Measurements from ENCODE around the gene HS3ST3A1. TPM values are rescaled to one million over a fixed set of nuclear protein-coding genes. Genes with fewer than 3 reads are reported as not detected.

Gene HS3ST3A1
- total and polyA plus RNA-seq, 4 donors, result 0.40 to 6.5 (median 2.5) TPM

DNA sequence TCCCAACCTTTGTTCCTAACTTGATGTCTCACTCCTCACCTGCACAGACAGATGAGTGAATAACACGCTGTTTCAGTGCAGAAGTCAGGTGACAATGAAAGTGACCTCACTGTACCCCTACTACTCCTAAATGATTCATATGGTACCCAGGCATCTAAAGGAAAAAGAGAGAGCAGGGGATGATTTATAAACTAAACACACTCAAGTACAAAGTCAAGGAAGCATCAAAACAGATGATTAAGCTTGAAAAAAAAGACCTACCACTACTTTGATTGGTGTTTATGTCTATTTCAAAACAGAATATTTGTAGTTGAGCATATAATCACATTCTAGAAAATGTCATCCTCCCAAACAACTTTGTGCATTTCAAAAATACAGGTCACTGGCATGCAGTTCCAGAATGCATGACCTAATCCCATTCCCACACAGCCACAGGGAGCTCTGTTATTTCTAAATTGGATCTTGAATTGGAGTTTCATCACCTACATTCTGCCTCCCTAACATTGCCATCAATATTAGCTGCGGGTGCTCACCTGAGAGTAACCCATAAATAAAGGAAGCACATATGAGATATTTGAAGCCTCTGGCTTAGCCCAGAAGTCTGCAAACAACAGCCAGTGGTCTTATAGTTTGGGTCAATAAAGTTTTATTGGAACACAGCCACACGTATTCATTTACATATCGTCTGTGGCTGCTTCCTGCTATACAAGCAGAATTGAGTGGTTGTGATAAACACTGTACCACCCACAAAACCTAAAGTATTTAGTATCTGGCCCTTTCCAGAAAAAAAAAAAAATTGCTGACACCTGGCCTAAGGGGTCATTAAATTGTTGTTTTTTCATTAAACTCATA lies 14.0 kb downstream of the HS3ST3A1 start:
- H3K9me3 ChIP-seq (ENCODE audit: control insufficient read depth in 4 of 4, low read length in 3 of 4), result no peaks in the 10 kb centered on the region
- TF ChIP-seq, protein P1, sequence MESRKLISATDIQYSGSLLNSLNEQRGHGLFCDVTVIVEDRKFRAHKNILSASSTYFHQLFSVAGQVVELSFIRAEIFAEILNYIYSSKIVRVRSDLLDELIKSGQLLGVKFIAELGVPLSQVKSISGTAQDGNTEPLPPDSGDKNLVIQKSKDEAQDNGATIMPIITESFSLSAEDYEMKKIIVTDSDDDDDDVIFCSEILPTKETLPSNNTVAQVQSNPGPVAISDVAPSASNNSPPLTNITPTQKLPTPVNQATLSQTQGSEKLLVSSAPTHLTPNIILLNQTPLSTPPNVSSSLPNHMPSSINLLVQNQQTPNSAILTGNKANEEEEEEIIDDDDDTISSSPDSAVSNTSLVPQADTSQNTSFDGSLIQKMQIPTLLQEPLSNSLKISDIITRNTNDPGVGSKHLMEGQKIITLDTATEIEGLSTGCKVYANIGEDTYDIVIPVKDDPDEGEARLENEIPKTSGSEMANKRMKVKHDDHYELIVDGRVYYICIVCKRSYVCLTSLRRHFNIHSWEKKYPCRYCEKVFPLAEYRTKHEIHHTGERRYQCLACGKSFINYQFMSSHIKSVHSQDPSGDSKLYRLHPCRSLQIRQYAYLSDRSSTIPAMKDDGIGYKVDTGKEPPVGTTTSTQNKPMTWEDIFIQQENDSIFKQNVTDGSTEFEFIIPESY (IDR thresholded peaks at IDR 0.05), result no peak
- TF ChIP-seq NR2F2 (IDR thresholded peaks at IDR 0.05) (no peak), SP1 (IDR thresholded peaks at IDR 0.05) (no peak), HNF4A (conservative IDR thresholded peaks at IDR 0.05) (no peak), HNF4G (IDR thresholded peaks at IDR 0.05) (no peak), GABPA (IDR thresholded peaks at IDR 0.05 in 1 of 2, conservative IDR thresholded peaks at IDR 0.05 in 1 of 2) (no peak), RXRA (IDR thresholded peaks at IDR 0.05) (no peak), FOXA2 (IDR thresholded peaks at IDR 0.05) (no peak), TAF1 (conservative IDR thresholded peaks at IDR 0.05) (no peak), RAD21 (IDR thresholded peaks at IDR 0.05) (no peak), FOXA1 (IDR thresholded peaks at IDR 0.05) (no peak), YY1 (IDR thresholded peaks at IDR 0.05) (no peak), JUND (IDR thresholded peaks at IDR 0.05) (no peak)
- TF ChIP-seq, protein P2, sequence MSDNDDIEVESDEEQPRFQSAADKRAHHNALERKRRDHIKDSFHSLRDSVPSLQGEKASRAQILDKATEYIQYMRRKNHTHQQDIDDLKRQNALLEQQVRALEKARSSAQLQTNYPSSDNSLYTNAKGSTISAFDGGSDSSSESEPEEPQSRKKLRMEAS (IDR thresholded peaks at IDR 0.05), result no peak
- TF ChIP-seq, protein P3, sequence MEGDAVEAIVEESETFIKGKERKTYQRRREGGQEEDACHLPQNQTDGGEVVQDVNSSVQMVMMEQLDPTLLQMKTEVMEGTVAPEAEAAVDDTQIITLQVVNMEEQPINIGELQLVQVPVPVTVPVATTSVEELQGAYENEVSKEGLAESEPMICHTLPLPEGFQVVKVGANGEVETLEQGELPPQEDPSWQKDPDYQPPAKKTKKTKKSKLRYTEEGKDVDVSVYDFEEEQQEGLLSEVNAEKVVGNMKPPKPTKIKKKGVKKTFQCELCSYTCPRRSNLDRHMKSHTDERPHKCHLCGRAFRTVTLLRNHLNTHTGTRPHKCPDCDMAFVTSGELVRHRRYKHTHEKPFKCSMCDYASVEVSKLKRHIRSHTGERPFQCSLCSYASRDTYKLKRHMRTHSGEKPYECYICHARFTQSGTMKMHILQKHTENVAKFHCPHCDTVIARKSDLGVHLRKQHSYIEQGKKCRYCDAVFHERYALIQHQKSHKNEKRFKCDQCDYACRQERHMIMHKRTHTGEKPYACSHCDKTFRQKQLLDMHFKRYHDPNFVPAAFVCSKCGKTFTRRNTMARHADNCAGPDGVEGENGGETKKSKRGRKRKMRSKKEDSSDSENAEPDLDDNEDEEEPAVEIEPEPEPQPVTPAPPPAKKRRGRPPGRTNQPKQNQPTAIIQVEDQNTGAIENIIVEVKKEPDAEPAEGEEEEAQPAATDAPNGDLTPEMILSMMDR (IDR thresholded peaks at IDR 0.05; ENCODE audit: low read depth, low read length, missing input control), result no peak
- TF ChIP-seq, protein P4, sequence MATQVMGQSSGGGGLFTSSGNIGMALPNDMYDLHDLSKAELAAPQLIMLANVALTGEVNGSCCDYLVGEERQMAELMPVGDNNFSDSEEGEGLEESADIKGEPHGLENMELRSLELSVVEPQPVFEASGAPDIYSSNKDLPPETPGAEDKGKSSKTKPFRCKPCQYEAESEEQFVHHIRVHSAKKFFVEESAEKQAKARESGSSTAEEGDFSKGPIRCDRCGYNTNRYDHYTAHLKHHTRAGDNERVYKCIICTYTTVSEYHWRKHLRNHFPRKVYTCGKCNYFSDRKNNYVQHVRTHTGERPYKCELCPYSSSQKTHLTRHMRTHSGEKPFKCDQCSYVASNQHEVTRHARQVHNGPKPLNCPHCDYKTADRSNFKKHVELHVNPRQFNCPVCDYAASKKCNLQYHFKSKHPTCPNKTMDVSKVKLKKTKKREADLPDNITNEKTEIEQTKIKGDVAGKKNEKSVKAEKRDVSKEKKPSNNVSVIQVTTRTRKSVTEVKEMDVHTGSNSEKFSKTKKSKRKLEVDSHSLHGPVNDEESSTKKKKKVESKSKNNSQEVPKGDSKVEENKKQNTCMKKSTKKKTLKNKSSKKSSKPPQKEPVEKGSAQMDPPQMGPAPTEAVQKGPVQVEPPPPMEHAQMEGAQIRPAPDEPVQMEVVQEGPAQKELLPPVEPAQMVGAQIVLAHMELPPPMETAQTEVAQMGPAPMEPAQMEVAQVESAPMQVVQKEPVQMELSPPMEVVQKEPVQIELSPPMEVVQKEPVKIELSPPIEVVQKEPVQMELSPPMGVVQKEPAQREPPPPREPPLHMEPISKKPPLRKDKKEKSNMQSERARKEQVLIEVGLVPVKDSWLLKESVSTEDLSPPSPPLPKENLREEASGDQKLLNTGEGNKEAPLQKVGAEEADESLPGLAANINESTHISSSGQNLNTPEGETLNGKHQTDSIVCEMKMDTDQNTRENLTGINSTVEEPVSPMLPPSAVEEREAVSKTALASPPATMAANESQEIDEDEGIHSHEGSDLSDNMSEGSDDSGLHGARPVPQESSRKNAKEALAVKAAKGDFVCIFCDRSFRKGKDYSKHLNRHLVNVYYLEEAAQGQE (IDR thresholded peaks at IDR 0.05), result no peak
- no peak for DNase-seq (ENCODE audit: low spot score)
- no peak overlapping the region for H3K27ac ChIP-seq (ENCODE audit: low read depth in 1 of 2, low read length in 2 of 2)
- H3K27me3 ChIP-seq (ENCODE audit: control insufficient read depth in 4 of 4, insufficient read depth in 4 of 4, low read length in 3 of 4), result no peaks in the 10 kb centered on the region
- no peaks in the 10 kb centered on the region for H3K36me3 ChIP-seq (ENCODE audit: control insufficient read depth in 4 of 4, insufficient read depth in 3 of 4, low read depth in 1 of 4, low read length in 3 of 4)
- no peak overlapping the region for H3K4me3 ChIP-seq (ENCODE audit: low read depth in 1 of 3, low read length in 3 of 3)
- H3K9ac ChIP-seq (ENCODE audit: low read depth in 1 of 2, low read length in 2 of 2), result no peak overlapping the region
- H3K4me1 ChIP-seq (ENCODE audit: control insufficient read depth in 4 of 4, insufficient read depth in 4 of 4, low read length in 3 of 4), result peaks cover 0 to under 1% (median 0%) of the 10 kb centered on the region in 4 donors
- WGBS, result 91% methylated on average over 4 of the region's 4 CpGs
